Measurements from ENCODE around the gene HADHB.

Gene HADHB

GRCh38 chr2:26305540-26305939 is 60.8 kb downstream of the HADHB start:
- Histone ChIP-seq H3K9me3 (ENCODE audit: insufficient read depth, low read length) (no peaks in the 10 kb centered on the region), H3K9me2 (replicated peaks; ENCODE audit: insufficient read depth, low read length) (no peaks in the 10 kb centered on the region), H3K4me3 (ENCODE audit: insufficient read depth, low read length, poor library complexity, severe bottlenecking) (no peak overlapping the region), H3F3A (ENCODE audit: insufficient read depth) (no peaks in the 10 kb centered on the region), H3K79me2 (ENCODE audit: insufficient read depth, low read length) (no peaks in the 10 kb centered on the region), H3K36me3 (ENCODE audit: low read length) (no peaks in the 10 kb centered on the region), H3K4me2 (ENCODE audit: low read depth, low read length, poor library complexity, severe bottlenecking) (no peak overlapping the region), H3K27me3 (ENCODE audit: low read length) (no peaks in the 10 kb centered on the region), H2AFZ (ENCODE audit: low read depth, low read length, severe bottlenecking) (no peak overlapping the region), H3K9ac (ENCODE audit: low read length) (no peak overlapping the region), H3K27ac (ENCODE audit: low read depth, low read length) (no peak overlapping the region), H4K20me1 (ENCODE audit: low read depth, low read length) (no peaks in the 10 kb centered on the region)
- TF ChIP-seq CTCF (IDR thresholded peaks at IDR 0.05; ENCODE audit: insufficient read depth, low read length, poor library complexity, severe bottlenecking): no peak
- no peak for TF ChIP-seq EZH2phosphoT487 (conservative IDR thresholded peaks at IDR 0.05; ENCODE audit: low read length)

- no peaks in the 10 kb centered on the region for H3F3A ChIP-seq (ENCODE audit: insufficient read depth)
- no peak overlapping the region for H3K9ac ChIP-seq (ENCODE audit: low read length)
- no peaks in the 10 kb centered on the region for H3K9me2 ChIP-seq (replicated peaks; ENCODE audit: insufficient read depth, low read length)
- no peaks in the 10 kb centered on the region for H3K36me3 ChIP-seq (ENCODE audit: low read length)
- no peak overlapping the region for H3K27ac ChIP-seq (ENCODE audit: low read depth, low read length)
- H3K27me3 ChIP-seq (ENCODE audit: low read length): no peaks in the 10 kb centered on the region
- H2AFZ ChIP-seq (ENCODE audit: low read depth, low read length, severe bottlenecking): no peak overlapping the region
- TF ChIP-seq EZH2phosphoT487 (conservative IDR thresholded peaks at IDR 0.05; ENCODE audit: low read length): no peak
- no peak overlapping the region for H3K4me2 ChIP-seq (ENCODE audit: low read depth, low read length, poor library complexity, severe bottlenecking)
- H4K20me1 ChIP-seq (ENCODE audit: low read depth, low read length): no peaks in the 10 kb centered on the region
- no peaks in the 10 kb centered on the region for H3K79me2 ChIP-seq (ENCODE audit: insufficient read depth, low read length)
- no peaks in the 10 kb centered on the region for H3K9me3 ChIP-seq (ENCODE audit: insufficient read depth, low read length)
- H3K4me3 ChIP-seq (ENCODE audit: insufficient read depth, low read length, poor library complexity, severe bottlenecking): no peak overlapping the region
Observed at GRCh38 chr2:26309921-26310320, 65.2 kb downstream of the HADHB start.

- no peak for TF ChIP-seq EZH2phosphoT487 (conservative IDR thresholded peaks at IDR 0.05; ENCODE audit: low read length)
- no peak for TF ChIP-seq CTCF (IDR thresholded peaks at IDR 0.05; ENCODE audit: insufficient read depth, low read length, poor library complexity, severe bottlenecking)
- no peak overlapping the region for H3K27ac ChIP-seq (ENCODE audit: low read depth, low read length)
- H2AFZ ChIP-seq (ENCODE audit: low read depth, low read length, severe bottlenecking): no peak overlapping the region
- H3K36me3 ChIP-seq (ENCODE audit: low read length): no peaks in the 10 kb centered on the region
- H3K4me2 ChIP-seq (ENCODE audit: low read depth, low read length, poor library complexity, severe bottlenecking): no peak overlapping the region
- H3K9me2 ChIP-seq (replicated peaks; ENCODE audit: insufficient read depth, low read length): no peaks in the 10 kb centered on the region
- no peak overlapping the region for H3K9ac ChIP-seq (ENCODE audit: low read length)
- no peaks in the 10 kb centered on the region for H3K79me2 ChIP-seq (ENCODE audit: insufficient read depth, low read length)
- H3K27me3 ChIP-seq (ENCODE audit: low read length): no peaks in the 10 kb centered on the region
- no peak overlapping the region for H3K4me3 ChIP-seq (ENCODE audit: insufficient read depth, low read length, poor library complexity, severe bottlenecking)
- no peaks in the 10 kb centered on the region for H4K20me1 ChIP-seq (ENCODE audit: low read depth, low read length)
- H3K9me3 ChIP-seq (ENCODE audit: insufficient read depth, low read length): no peaks in the 10 kb centered on the region
- H3F3A ChIP-seq (ENCODE audit: insufficient read depth): no peaks in the 10 kb centered on the region
Observed at GRCh38 chr2:26312471-26312870, 67.7 kb downstream of the HADHB start.

GRCh38 chr2:26313446-26313845 is 68.7 kb downstream of the HADHB start:
- Histone ChIP-seq H3K36me3 (ENCODE audit: low read length) (no peaks in the 10 kb centered on the region), H3K27ac (ENCODE audit: low read depth, low read length) (no peak overlapping the region), H3K79me2 (ENCODE audit: insufficient read depth, low read length) (no peaks in the 10 kb centered on the region), H3F3A (ENCODE audit: insufficient read depth) (no peaks in the 10 kb centered on the region), H3K9ac (ENCODE audit: low read length) (no peak overlapping the region), H3K9me3 (ENCODE audit: insufficient read depth, low read length) (no peaks in the 10 kb centered on the region), H3K4me3 (ENCODE audit: insufficient read depth, low read length, poor library complexity, severe bottlenecking) (no peak overlapping the region), H2AFZ (ENCODE audit: low read depth, low read length, severe bottlenecking) (no peak overlapping the region), H4K20me1 (ENCODE audit: low read depth, low read length) (no peaks in the 10 kb centered on the region), H3K4me2 (ENCODE audit: low read depth, low read length, poor library complexity, severe bottlenecking) (no peak overlapping the region), H3K27me3 (ENCODE audit: low read length) (no peaks in the 10 kb centered on the region), H3K9me2 (replicated peaks; ENCODE audit: insufficient read depth, low read length) (no peaks in the 10 kb centered on the region)
- no peak for TF ChIP-seq CTCF (IDR thresholded peaks at IDR 0.05; ENCODE audit: insufficient read depth, low read length, poor library complexity, severe bottlenecking)
- TF ChIP-seq EZH2phosphoT487 (conservative IDR thresholded peaks at IDR 0.05; ENCODE audit: low read length): no peak

All from SU-DHL-6 (cell line).